Mammary epithelial cell (primary cell): ENCODE results near the gene THSD7A.

Experiments used
- EZH2 ChIP-seq: IDR thresholded peaks from 2 replicates; pipeline ENCODE4 v1.6.1; 2012; ENCODE audit warnings: low read length, inconsistent platforms, borderline replicate concordance
- TF ChIP-seq, protein P1 (sequence below), 2 donors: IDR thresholded peaks in 1 of 2; conservative IDR thresholded peaks in 1 of 2; 2 replicates each; pipeline ENCODE4 v1.5.1; 2011 to 2012; ENCODE audit warnings: inconsistent platforms in 2 of 2, low read length in 2 of 2, mild to moderate bottlenecking in 2 of 2, control low read depth in 1 of 2, low read depth in 1 of 2; ENCODE audit not compliant: insufficient read depth in 1 of 2; ENCODE audit errors: extremely low read depth in 1 of 2

DNA sequence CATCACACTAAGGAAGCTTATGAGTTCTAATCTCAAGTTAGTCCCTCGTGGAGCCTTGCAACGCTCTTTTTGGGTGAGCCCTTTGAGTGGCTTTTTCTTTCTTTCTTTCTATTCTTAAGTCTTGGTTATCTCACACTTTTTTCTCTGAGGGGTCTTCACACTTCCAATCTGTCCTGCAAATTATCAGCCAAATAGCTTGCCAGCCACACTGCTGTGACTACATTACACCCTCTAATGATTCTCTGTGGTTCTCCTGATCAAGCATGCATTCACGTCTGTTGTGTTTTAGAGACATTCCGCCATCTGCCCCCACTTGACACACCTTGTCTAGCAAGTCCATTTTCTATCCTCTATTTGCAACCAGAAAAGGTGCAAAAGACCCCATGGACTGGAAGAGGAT, 340.2 kb downstream of the THSD7A start:
- TF ChIP-seq, protein P1, sequence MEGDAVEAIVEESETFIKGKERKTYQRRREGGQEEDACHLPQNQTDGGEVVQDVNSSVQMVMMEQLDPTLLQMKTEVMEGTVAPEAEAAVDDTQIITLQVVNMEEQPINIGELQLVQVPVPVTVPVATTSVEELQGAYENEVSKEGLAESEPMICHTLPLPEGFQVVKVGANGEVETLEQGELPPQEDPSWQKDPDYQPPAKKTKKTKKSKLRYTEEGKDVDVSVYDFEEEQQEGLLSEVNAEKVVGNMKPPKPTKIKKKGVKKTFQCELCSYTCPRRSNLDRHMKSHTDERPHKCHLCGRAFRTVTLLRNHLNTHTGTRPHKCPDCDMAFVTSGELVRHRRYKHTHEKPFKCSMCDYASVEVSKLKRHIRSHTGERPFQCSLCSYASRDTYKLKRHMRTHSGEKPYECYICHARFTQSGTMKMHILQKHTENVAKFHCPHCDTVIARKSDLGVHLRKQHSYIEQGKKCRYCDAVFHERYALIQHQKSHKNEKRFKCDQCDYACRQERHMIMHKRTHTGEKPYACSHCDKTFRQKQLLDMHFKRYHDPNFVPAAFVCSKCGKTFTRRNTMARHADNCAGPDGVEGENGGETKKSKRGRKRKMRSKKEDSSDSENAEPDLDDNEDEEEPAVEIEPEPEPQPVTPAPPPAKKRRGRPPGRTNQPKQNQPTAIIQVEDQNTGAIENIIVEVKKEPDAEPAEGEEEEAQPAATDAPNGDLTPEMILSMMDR (conservative IDR thresholded peaks at IDR 0.05 in 1 of 2, IDR thresholded peaks at IDR 0.05 in 1 of 2; ENCODE audit: extremely low read depth in 1 of 2, insufficient read depth in 1 of 2, low read depth in 1 of 2, low read length in 2 of 2): no peak
- TF ChIP-seq EZH2: no peak
